Measurements from ENCODE around the gene C12orf54. TPM values are rescaled to one million over a fixed set of nuclear protein-coding genes. Genes with fewer than 3 reads are reported as not detected.

C12orf54 gene
- polyA plus RNA-seq, 4 donors: 0.07 TPM; not detected in 3

Other genes with a start within 250 kb of the C12orf54 start
- gene ZNF641, start 131.6 kb upstream of the C12orf54 start, polyA plus RNA-seq: 10 to 100 TPM in 1 of 4 donors, 1 to 10 TPM in 3; 4.0 to 17.8 (median 4.6) TPM
- not detected for gene ANP32D, start 9.9 kb upstream of the C12orf54 start, polyA plus RNA-seq
- not detected for gene OR8S1, start 43.1 kb downstream of the C12orf54 start, polyA plus RNA-seq
- not detected for gene LALBA, start 87.5 kb downstream of the C12orf54 start, polyA plus RNA-seq
- gene KANSL2, start 199.7 kb downstream of the C12orf54 start, polyA plus RNA-seq: 10 to 100 TPM; 23.5 to 38.9 (median 28.5) TPM
- gene CCNT1, start 234.2 kb downstream of the C12orf54 start, polyA plus RNA-seq: 10 to 100 TPM in 1 of 4 donors, 1 to 10 TPM in 3; 3.0 to 22.0 (median 5.1) TPM

Measured in small intestine (tissue), 4 donors.